Inflammatory macrophage (primary cell): ENCODE results near the gene MTCL1.
"Not testable (repeated sequence)": the region's sequence is repeated elsewhere in the genome, so short reads cannot be mapped to it uniquely, and the experiment has no call there.

Experiments
- DNase-seq, 2 donors: peaks; one replicate each; pipeline ENCODE4 v3.0.0-alpha.2; 2020 to 2022

Gene MTCL1

DNA sequence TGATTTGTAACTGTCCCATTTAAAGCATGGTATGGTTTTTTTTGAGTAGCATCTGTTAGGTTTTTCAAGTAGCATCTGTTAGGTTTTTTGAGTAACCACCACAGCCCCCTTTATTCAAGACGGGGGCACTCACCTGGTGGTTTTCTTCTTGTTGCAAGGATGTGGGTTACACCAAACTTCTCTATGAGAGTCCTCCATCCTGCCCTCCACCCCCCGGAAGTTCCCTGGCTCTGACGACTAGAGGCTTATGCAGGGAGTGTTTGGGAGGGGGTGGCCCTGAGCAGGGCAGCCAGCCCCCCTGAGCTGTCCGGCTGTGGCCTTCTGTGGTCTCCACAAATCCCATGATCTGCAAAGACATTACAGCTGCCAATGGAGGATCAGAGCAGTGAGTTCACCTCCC, 39.3 kb downstream of the MTCL1 start:
- DNase-seq: no peak

DNA sequence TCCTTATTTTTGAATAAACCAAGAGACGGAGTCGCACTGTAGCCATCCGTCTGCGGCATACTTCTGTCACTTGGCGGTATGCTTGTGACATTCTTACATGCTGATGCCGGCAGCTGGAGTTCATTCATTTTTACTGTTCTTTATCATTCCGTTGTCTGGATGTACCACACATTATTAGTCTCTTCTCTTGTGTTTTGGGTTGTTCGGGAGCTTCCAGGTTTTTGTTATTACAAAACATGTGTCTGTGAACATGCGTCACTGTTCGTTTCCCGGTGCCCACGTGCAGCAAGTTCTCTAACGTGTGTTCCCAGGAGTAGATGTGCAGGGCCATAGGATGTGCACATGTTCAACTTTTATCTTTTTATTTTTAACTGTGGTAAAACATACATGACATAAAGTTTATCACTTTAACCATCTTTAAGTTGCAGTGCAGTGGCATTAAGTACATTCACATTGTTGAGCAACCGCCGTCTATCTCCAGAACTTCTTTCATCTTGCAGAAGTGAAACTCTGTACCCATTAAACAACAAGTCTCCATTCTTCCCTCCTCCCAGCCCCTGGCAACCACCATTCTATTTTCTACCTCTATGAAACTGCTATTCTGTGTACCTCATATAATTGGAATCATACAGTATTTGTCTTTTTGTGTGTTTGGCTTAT, 40.1 kb downstream of the MTCL1 start:
- peak; percentile 8 to 11 for DNase-seq

DNA sequence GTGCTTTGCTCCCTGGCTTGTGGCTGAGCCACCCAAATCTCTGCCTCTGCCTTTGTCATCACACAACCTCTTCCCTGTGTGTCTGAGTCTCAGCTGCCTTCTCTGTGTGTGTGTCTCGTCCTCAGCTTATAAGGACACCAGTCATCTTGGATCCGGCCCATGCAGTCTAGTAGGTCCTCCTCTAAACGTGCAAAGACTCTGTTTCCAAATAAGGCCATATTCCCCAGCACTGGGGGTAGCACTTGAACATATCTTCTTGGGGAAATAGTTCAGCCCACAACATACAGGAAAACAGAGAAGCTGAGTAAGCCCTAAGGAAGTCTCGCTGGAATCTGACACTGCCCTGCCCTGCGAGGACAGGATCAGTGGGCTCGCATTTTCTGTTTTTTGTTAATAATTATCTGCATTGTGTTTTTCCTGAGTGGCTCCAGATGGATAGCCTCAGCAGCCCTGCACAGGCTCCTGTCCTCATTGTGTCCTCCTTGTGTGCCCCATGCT, 42.1 kb downstream of the MTCL1 start:
- no peak for DNase-seq

- DNase-seq: no peak
Observed at GRCh38 chr18:8749492-8749891, 44.1 kb downstream of the MTCL1 start.

DNA sequence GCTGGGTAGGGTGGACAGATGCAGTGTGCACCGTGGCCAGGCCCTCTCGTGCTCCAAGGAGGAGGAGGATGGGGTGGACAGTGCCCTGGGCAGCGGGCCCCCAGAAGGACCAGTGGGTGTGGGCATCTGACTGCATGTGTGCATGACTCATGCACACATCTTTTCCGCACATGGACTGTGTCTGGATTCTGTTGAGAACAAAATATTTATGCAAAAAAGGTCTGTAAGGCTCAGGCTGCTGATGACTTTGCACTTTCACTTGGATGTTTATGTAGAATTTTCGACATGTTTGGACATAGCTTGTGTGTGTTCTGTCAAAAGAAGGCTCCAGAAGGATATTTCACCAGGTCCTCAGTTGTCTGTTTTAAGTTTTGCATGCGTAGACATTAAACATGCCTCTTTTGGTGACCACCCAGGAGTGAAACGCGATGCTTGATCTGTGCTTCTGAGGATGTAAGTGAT, 45.6 kb downstream of the MTCL1 start:
- peak; percentile 2 to 13 for DNase-seq

DNA sequence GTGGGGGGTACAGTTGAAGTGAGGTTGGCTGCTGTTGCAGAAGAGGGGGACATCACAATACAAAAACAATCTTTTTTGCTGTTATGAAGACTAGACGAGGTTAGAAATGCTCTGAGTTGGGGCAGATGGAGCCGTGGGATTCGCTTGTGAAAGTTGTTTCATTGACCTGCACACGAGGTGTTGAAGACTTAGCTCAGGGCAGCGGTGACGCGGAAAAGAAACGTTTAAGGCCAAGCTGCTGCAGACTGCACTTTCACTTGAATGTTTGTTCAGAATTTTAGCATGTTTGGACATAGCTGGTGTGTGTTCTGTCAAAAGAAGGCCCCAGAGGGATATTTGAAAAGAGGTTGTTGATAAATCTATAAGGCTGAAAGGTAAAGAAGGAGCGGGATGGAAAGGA, 46.3 kb downstream of the MTCL1 start:
- no peak for DNase-seq

- DNase-seq: no peak
Observed at GRCh38 chr18:8752329-8752728, 47.0 kb downstream of the MTCL1 start.

DNA sequence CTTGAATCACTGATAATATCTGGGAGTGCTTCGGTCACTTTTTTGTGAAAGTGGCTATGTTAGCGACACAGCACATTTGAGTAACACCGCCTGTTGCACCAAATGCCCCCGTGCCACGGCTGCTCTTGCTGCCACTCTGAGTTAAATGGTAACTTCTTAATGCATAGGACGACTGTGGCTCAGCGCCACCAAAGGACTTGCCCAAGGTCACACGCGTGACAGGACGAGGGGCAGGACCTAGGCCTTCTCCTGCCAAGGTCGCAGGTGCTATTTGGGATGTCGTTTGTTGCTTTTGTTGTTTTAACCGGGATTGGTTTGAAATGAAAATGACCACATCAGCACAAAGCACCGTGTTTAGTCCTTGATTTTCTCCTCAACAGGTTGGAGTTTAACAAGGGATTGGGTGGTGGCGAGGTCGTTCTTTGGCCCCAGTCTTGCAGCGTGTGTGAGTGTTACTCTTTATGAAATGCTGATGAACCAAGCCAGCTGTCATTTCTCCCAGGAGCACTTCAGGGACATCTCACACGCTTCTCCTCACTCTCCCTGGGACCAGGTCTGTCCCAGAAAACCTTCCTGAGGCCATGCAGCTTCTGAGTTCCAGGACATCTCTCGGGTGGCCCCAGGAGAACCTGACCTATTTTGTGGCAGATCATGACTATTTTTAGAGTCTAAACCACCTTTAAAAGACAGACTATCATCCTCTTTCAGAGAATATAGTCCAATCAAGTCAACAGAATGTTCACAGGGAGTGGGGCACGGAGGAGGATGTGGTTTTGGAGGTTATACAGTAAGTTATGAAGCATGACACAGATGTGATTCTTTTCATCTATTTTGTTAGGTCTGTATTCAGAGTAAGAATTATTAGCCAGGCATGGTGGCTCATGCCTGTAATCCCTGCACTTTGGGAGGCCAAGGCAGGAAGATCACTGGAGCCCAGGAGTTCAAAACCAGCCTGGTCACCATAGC, 49.9 kb downstream of the MTCL1 start:
- DNase-seq: no peak

DNA sequence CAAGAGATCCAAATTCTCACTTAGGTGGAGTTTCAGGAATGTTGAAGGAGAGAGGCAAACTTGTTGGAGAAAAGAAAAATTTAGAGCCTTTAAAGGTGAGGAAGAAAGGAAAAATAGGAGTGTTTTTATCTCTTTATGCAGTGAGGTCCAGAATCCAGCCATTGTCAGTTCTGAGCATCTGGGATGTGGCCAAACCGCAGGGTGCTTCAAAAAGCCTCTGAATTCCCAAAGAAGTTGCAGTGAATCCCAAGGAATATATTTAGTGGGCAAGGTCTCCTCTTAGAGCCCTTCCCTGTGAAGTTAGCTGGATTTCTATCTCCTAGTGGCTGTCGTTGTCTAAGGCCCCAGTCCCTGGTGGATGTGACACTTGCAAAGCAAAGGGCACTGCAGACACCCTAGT, 51.2 kb downstream of the MTCL1 start:
- DNase-seq: no peak

GRCh38 chr18:8757396-8757997, 52.1 kb downstream of the MTCL1 start:
- no peak for DNase-seq

GRCh38 chr18:8758466-8758865, 53.1 kb downstream of the MTCL1 start:
- DNase-seq: no peak

DNA sequence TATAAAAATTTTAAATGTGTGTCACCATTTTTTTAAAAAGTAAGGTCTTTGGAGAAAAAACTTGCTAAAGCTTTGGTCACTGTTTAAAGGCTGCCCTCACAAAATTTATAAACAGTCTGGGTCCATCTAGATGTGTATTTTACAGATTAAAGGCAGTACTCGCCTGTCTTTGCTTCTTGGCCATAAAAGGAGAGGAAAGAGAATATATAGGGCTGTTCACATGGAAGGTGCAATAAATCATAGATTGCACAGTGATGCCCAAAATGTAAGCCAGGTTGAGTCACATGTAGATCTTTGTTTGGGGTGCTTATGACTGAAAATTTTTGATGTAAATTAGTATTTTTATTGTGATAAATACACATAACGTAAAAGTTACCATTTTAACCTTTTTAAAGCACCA, 55.6 kb downstream of the MTCL1 start:
- DNase-seq: no peak

DNA sequence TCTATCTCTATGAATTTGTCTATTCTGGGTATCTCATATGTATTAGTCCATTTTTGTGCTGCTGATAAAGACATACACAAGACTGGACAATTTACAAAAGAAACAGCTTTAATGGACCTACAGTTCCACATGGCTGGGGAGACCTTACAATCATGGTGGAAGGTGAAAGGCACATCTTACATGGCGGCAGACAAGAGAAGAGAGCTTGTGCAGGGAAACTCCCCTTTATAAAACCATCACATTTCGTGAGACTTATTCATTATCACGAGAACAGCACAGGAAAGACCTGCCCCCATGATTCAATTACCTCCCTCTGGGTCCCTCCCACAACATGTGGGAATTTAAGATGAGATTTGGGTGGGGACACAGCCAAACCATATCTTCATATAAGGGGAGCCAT, 56.2 kb downstream of the MTCL1 start:
- not testable (repeated sequence) for DNase-seq

GRCh38 chr18:8762968-8763367, 57.6 kb downstream of the MTCL1 start:
- DNase-seq: peak; percentile 17

GRCh38 chr18:8763611-8764010, 58.3 kb downstream of the MTCL1 start:
- DNase-seq: no peak

GRCh38 chr18:8765783-8766463, 60.6 kb downstream of the MTCL1 start:
- DNase-seq: no peak

DNA sequence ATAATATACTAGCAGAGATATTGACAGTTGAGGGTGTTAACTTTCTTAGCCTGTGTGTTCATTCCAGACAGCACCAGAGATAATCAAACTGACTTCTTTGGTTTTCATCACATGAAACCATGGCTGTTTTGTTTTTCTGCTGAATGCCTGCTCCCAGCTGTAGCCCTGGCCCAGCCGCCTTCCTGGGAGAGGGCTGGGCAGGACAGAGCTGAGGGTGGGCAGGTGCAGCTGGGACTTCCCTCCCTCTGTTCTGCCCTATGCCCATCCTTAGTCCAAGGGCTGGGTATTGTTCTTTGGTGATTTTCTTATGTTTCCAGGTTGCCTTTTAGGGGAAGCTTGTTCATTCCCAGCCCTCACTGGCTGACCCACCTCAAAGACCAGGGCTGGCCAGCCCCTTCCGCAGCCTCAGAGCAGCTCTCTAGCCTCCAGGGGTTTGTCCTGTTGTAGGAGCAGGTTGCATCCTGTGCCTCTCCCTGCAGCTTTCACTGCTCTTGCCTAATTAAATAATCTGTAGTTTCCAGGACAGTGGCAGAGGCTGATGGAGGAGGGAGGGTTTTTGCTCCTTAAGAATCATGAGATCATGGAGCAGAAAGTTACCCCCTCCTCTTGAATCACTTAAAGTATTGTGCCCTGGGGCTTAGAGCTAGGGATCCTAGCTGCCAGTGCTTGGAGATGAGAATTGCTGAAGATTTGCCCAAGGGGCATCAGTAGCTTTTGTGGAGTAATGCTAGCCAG, 61.4 kb downstream of the MTCL1 start:
- DNase-seq: no peak

- no peak for DNase-seq
Observed at GRCh38 chr18:8767340-8767739, 62.0 kb downstream of the MTCL1 start.

DNA sequence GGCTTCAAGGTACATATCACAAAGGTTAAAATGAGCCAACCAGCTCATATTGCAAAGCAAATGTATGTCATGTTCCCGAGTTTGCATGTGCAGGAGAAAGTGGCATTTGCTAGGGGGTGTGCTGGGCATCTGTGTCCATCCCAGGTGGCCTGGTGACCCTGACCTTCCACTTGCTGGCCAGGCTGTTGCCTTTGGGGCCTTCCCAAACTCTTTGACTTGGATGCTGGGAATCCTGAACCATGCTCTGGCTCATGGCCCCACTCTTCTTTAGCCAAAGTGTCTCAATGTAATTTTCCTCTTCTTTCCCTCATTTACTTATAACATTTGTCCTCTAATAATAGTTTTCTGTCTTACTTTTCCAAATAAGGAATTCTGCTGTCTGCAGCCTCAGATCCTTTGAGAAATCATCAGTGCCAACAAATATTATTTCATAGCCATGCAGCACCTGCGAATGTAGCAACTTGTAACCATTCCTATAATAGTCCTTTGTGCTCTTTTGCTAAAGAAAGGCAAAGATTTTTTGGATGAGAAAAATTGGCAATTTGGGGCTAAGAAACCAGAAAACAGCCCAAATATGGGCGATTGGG, 64.2 kb downstream of the MTCL1 start:
- no peak for DNase-seq

- no peak for DNase-seq
Observed at GRCh38 chr18:8770657-8771056, 65.3 kb downstream of the MTCL1 start.

DNA sequence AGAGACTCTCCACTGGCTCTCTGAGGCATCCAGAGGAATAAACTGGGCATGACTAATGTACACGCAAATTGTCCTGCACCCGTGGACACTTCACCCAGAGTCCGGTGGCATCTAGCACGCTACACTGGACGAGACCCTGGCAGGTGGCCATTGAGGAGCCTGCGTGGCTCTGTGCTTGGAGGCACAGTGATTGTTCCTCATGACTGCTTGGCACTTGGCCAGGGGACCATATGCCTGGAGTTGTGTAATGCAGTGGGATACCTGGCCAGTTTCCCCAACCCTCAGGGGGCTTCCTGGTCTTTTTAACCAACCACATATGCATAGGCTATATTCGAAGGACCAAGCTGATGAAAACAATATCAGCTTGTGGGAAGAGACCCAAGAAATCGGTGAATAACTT, 66.6 kb downstream of the MTCL1 start:
- DNase-seq: no peak

DNA sequence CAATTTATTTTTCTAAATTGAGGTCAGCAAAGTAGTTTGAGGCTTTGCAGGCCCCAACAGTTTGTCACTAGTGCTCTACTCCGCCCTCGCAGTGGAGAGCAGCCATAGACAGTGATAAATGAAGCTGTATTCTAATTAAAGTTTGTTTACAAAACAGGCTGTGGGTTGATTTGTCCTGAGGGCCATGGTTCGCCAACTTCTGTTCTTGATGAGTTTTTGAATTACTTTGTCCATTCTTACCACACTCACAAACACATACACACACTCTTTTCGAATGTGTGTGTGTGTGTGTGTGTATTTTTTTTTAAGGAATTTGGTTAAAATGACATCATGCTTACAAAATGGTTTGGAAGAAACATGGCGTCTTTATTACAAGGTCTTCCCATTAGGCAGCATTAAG, 68.6 kb downstream of the MTCL1 start:
- DNase-seq: no peak
